Stimulated activated CD4-positive, alpha-beta T cell treated with anti-CD3 and anti-CD28 coated beads, TNF-alpha, amount 100 ng/mL, for 48 hours (primary cell): ENCODE measurements around the gene UBA6.
"Not testable (repeated sequence)": the region's sequence is repeated elsewhere in the genome, so short reads cannot be mapped to it uniquely, and the experiment has no call there.

Source experiments
- DNase-seq, 3 donors: peaks; one replicate each; pipeline ENCODE4 v3.0.0-alpha.2; 2020; ENCODE audit warnings: low read depth in 3 of 3

The UBA6 gene

GRCh38 chr4:67700738-67701516, at the start of gene UBA6:
UBA6 (minus strand) TSS chr4:67701155; CDS start chr4:67701119, 36 bp downstream.
- peak; percentile 91 to 96 (median 93) for DNase-seq

DNA sequence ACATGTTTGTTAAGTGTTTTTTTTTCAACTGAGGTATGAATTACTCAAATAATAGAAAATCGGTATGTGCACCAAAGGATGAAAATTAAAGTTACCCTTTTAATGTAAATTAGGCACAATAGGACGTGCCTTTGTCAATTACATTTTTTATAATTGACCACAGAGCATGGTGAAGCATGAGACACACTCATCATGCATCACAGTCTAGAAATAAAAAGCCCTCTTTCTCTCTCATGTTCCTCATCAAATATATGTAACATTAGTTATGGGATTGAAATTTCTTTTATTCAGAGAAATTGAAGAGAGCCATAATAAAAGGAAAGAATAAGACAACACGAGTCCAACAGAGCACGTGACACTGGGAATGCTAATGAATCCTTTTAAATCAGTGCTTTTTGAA, 49.7 kb upstream of the UBA6 start:
- DNase-seq, result no peak

- no peak for DNase-seq
These were observed 48.3 kb upstream of the UBA6 start for GRCh38 chr4:67749286-67749685.

- DNase-seq, result no peak
These were observed 46.0 kb upstream of the UBA6 start for GRCh38 chr4:67746797-67747495.

DNA sequence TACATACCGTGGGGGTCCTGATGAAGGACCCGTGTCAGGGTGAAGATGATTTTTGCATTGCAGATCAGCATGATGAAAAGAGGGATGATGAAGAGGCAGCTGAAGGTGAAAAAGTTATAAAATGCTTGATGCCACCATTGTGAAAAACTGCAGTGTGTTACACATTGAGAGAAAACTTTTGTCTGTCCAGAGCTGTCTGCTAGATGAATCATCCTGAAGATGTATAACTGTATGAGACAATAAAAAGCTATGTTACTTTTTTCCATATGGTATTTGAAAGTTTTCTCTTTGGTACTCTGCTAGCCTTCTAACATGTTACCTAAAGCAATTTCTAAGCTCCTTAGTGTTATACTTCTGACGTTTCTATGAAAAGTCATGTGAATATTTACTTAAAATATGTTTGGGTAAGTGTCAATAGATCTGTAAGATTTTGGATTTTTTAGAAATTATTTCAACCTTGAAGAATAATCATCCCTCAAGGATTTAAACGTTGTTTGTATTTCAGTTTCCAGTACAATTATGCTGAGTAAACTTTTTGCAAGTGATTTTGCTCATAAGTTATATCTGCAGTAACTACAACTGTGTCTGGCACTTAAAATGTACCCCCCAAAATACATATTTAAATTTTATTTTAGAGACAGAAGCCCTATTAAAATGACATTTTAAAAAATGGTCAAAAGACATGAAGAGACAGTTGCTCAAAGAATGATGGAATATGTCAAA, 43.8 kb upstream of the UBA6 start:
- DNase-seq, result no peak

DNA sequence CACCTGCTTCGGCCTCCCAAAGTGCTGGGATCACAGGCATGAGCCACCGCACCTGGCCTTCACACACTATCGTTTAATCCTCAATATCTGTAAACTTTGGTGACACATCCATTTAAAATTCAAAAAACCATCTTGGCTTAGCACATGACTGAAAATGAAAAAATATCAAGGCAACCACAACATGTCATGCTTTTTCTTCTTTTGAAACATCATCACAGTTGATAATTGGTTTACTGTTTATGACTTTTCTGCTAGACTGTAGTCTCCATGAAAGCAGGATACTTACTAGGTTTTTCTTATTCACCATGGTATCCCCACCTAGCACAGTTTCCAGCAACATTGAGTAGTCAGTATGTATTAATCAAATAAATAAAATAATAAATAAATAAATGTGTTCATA, 42.2 kb upstream of the UBA6 start:
- no peak for DNase-seq

DNA sequence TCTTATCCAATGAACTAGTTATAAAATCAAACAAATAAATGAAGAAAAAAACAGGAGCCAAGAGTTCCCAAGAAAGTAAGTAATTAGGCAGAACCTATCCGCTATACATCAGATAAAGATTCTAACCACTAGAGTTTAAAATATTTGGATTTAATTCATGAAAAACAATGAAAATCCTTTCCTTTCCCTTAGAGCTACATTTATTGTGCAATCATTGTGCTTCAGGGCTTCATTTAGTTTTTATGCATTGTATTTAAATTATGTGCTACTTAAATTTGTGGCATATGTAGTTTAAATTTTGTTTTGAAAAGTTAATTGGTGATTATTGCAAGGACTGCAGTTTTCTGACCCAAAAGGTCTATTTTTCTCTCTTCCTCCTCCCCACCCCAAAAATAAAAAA, 35.3 kb upstream of the UBA6 start:
- DNase-seq, result no peak

GRCh38 chr4:67735325-67735724, 34.4 kb upstream of the UBA6 start:
- no peak for DNase-seq

GRCh38 chr4:67730511-67730910, 29.6 kb upstream of the UBA6 start:
- not testable (repeated sequence) for DNase-seq

- DNase-seq, result no peak
These were observed 26.3 kb upstream of the UBA6 start for GRCh38 chr4:67727124-67727850.

DNA sequence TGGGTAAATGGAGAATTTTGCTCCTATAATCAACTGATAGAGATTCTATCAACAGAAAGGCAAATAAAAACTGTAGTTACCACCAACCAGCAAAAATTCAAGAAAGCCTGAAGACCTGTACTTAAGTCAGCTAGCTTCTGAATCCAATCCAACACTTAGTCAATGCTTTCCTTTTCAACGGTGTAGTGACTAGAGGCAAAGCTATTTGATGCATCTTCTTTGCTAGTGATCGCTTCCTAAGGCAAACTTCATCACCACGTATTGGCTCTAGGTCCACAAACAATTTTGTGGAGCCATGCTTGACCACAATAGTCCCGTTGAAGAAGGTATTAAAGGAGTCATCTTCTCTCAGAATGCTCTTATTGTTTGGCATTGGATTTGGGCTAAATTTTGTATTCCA, 25.0 kb upstream of the UBA6 start:
- DNase-seq, result no peak

GRCh38 chr4:67725132-67725531, 24.2 kb upstream of the UBA6 start:
- DNase-seq, result no peak

GRCh38 chr4:67723949-67724348, 23.0 kb upstream of the UBA6 start:
- no peak for DNase-seq

DNA sequence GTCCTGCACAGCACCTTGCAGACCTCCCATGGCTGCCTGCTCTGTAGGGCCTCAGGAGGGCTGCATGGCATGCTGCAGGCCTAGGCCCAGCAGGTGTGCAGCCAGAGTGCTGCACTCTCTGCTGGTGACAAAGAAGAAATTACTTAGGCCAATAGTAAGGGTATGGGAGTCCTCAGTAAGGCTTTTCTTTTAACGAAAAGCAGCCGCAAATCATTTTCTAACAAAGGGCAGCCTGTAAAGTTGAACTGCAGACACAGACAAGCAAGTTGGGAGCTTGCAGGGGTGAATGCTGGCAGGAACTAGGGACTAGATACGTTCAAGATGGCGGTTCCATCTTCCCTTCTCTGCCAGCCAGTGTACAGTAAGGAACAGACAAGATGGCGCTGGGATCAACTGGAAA, 22.4 kb upstream of the UBA6 start:
- no peak for DNase-seq

DNA sequence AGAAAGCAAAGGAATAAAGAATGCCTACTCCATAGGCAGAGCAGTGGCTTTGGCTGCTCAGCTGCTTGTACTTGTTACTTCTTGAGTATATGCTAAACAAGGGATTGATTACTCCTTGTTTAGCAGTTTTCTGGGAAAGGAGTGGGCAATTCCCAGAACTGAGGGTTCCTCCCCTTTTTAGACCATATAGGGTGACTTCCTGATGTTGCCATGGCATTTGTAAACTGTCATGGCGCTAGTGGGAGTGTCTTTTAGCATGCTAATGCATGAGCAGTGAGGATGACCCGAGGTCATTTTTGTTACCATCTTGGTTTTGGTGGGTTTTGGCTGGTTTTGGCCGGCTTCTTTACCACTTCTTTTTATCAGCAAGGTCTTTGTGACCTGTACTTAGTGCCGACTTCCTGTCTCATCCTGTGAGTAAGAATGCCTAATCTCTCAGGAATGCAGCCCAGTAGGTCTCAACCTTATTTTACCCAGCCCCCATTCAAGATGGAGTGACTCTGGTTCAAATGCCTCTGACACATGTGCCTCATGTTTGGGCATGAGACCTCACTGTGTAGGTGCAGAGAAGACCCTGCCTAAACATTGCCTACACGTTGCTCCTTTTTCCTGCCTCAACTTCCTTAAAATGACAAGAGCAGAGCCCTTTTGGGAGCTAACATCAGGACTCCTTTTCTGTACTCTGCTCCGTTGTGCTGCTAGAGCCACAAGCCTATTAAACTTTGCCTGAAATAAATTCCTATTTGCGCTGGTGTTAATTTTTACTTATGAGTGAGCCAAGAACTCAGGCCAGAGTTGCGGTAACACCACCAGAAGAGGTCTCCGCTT, 21.0 kb upstream of the UBA6 start:
- DNase-seq, result no peak

- no peak for DNase-seq
These were observed 20.4 kb upstream of the UBA6 start for GRCh38 chr4:67721315-67721769.

- DNase-seq, result no peak
These were observed 19.1 kb upstream of the UBA6 start for GRCh38 chr4:67719953-67720617.

DNA sequence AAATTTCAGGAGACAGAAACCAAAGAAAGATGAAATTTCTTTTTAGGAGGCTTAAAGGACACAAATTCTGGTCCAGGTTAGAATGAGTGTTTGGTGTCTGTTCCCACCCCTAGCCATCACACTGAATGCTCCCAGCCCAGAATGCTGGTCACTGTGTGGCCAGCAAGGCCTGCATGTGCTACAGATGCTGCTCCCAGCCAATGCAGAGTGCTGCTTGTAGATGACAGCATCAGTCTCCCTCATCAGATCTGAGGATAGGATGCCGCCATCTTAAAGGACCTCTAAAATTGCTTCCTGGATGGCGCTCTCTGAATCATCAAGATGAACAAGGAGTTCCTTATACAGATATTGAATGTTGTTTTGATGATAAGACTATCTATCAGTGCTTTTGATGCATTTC, 17.9 kb upstream of the UBA6 start:
- DNase-seq, result no peak

DNA sequence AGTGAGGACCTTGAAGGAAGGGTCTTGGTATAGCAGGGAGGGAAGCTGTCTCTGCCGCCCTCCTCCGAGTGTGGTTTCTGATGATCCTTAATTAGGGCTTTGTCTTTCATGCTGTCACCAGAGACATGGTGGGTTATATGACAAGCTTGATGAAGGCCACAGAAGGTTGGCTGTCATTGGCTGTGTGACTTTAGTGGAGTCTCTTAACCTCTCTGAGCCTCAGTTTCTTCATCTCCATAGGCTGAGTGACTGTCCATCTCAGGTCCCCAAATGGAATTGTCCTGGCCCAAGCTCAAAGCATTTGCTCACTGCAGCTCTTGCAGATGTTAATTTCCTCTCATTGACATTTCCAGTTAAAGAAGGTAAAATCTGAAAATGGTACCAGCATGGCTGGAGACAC, 16.6 kb upstream of the UBA6 start:
- DNase-seq, result no peak

DNA sequence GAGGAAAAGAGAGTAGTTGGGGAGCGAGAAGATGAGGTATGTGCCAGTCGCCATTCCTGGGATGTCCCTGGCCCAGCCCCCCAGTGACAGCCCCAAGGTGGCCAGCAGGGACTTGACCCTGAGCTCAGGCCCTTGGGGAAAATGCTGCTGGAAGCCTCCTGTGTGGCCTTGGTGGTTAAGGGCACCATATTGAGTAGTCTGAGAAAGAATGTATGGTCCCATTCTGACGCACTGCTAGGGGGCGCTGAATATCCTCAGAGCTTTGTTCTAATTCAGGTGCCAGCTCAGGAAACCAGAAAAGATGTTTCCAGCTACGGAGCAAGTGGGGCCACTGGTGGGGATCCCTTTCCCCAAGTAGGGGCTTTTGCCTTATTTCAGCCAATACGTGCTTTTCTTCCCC, 14.0 kb upstream of the UBA6 start:
- no peak for DNase-seq

DNA sequence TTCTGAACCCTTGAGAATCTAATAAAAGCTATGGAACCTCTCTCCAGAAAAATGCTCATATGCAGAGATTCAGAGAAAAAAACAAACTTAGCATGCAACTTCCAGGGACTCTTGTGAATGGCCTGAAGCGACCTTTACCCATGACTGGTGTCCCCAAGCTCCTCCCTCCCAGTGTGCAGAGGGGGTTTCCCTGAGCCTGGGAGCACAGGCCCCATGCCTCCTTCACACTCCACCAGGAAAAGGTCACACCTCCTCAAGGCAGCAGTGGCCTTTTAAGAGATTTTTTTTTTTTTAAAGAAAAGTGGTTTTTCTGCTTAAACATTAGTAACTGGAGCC, 13.3 kb upstream of the UBA6 start:
- DNase-seq, result peak in 2 of 3 donors; percentile 20 to 38
